Activated CD4-positive, CD25-positive, alpha-beta regulatory T cell treated with anti-CD3 and anti-CD28 coated beads, Interleukin-2, amount 50 U/mL, for 72 hours (primary cell): ENCODE results near the gene ILDR1.

Experiments
- DNase-seq: peaks from one replicate; pipeline ENCODE4 v3.0.0; 2021

Gene ILDR1

GRCh38 chr3:122014741-122015140 lies 7.3 kb downstream of the ILDR1 start:
- no peak for DNase-seq

- no peak for DNase-seq
Observed at GRCh38 chr3:122013448-122013925, 8.6 kb downstream of the ILDR1 start.

- no peak for DNase-seq
Observed at GRCh38 chr3:122012821-122013220, 9.2 kb downstream of the ILDR1 start.

GRCh38 chr3:122011396-122011795 lies 10.7 kb downstream of the ILDR1 start:
- no peak for DNase-seq

DNA sequence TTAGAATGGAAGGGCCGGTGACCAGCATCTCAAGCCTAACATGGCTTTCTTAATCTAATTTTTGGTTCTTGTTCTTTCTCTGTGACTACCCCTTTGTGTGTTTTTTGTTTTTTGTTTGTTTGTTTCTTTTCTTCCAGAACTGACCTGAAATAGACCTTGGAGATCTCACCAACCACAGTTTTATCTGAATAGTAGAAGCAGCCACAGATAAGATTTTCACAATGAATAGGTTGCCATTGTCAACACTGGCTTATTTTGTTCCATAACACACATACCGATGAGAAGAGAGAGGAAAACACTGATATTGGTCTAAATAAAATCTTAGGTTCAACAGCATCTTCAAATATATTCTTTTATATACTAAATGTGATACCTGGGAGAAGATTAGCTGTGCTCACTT lies 11.5 kb downstream of the ILDR1 start:
- no peak for DNase-seq

GRCh38 chr3:122008166-122008565 lies 13.9 kb downstream of the ILDR1 start:
- DNase-seq = no peak

DNA sequence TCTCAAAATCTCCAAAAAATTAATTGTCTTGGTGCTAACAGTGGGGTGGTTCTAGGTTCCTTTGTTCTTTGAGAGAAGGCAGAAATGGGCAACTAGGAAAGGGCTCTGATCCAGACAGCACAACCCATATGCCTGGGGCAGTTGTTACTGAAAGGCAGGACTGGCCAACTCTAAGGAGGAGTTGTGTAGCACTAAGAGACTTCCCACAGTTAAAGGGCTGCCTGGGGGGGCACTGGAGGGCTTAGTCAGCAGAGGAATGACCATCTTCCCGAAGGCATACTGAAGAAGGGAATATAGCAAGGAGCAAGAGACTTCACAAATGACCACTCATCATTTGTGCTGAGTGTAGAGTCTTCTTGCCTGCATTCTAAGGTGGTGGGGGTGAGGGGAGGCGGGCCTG lies 15.8 kb downstream of the ILDR1 start:
- no peak for DNase-seq

- DNase-seq = no peak
Observed at GRCh38 chr3:122004991-122005565, 17.0 kb downstream of the ILDR1 start.

- no peak for DNase-seq
Observed at GRCh38 chr3:122004107-122004506, 17.9 kb downstream of the ILDR1 start.

- no peak for DNase-seq
Observed at GRCh38 chr3:122003606-122004005, 18.4 kb downstream of the ILDR1 start.

- no peak for DNase-seq
Observed at GRCh38 chr3:122003112-122003511, 18.9 kb downstream of the ILDR1 start.

- no peak for DNase-seq
Observed at GRCh38 chr3:122002611-122003010, 19.4 kb downstream of the ILDR1 start.

DNA sequence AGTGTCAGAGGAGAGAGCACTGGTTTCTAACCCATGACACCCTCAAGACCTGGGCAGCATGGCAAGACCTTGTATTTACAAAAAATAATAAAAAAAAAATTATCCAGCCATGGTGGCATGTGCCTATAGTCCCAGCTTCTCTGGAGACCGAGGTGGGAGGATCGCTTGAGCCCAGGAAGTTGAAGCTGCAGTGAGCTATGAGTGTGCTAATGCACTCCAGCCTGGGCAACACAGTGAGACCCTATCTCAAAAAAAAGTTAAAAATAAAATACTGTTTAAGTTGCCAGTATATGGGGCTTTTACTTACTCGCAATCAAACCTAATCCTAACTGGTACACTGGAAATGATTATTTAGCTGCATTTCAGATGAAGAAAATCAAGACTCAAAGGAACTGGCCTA lies 20.2 kb downstream of the ILDR1 start:
- DNase-seq = no peak

GRCh38 chr3:122000936-122001605 lies 21.0 kb downstream of the ILDR1 start:
- DNase-seq = no peak

DNA sequence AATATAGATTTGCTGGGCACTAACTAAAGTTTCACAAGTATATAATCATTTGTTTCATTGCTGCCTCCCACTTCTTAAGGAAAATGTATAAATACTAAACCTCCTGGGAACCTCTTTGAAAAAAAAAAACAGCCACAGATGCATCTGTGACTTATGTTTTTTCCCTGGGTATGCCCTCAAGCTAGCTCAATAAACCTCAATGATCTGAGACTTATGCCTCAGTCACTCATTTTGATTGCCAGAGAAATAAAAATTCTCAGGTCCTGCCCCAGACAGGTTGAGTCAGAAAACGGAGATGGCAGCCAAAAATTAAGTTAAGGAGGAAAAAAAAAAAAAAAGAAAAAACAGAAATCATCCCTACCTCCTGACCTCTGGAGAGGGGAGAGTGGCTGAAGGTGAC lies 22.1 kb downstream of the ILDR1 start:
- no peak for DNase-seq

- DNase-seq = no peak
Observed at GRCh38 chr3:121998611-121999473, 23.2 kb downstream of the ILDR1 start.

GRCh38 chr3:121998030-121998580 lies 23.9 kb downstream of the ILDR1 start:
- no peak for DNase-seq

DNA sequence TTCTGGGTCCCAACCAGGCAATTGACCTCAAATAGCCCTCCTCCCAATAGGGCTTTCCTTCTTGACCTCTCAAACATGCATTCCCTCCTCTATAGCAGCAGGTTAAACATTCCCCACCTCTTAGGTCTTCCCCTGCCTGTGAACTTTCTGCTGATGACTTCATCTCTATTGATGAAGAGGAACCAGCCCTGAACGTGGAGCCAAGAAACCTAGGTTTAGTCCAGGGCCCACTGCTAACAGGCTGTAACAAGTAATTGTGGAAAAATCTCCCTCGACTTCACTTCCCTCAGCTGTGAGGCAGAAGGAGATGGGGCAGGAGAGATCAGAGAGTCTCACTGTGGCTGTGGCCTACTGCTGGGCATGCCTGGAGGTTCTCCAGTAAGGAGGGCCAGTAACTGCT lies 24.7 kb downstream of the ILDR1 start:
- DNase-seq = no peak

- DNase-seq = no peak
Observed at GRCh38 chr3:121996441-121996840, 25.6 kb downstream of the ILDR1 start.

GRCh38 chr3:121995161-121996137 lies 26.6 kb downstream of the ILDR1 start:
- no peak for DNase-seq

DNA sequence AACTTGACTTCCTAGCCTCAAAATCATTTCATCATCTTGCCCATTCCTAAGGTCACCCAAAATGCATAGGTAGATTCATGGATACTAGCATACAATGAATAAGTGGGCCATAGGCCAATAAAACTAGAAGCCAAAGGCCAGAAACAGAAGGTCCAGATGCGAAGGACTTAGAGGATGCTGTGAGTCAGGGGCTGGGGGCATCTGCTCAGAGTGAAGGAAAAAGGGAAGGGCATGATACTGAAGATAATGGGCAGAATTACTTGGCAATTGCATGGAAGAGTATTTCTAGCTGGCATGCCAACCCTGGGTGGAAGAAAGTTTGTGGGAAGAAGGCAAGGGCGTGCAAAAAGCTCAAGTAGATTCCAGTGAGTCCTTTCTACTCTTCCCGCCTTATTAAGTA lies 27.5 kb downstream of the ILDR1 start:
- DNase-seq = no peak
